Middle frontal gyrus (tissue), 1 donor: ENCODE data around the gene TMEM138.

Experiments
- DNase-seq: peaks from one replicate; pipeline ENCODE4 v3.0.0-alpha.2; 2015; ENCODE audit warnings: low spot score; ENCODE audit errors: extremely low spot score

Gene TMEM138

GRCh38 chr11:61341706-61342105 is 20.5 kb upstream of the TMEM138 start:
- no peak for DNase-seq

GRCh38 chr11:61342207-61342803 is 19.9 kb upstream of the TMEM138 start:
- no peak for DNase-seq

GRCh38 chr11:61343792-61344745 is 18.1 kb upstream of the TMEM138 start:
- no peak for DNase-seq

GRCh38 chr11:61345170-61345610 is 17.0 kb upstream of the TMEM138 start:
- no peak for DNase-seq

GRCh38 chr11:61345954-61346843 is 16.0 kb upstream of the TMEM138 start:
- no peak for DNase-seq

GRCh38 chr11:61347916-61348461 is 14.2 kb upstream of the TMEM138 start:
- DNase-seq = no peak

- no peak for DNase-seq
These were observed 12.9 kb upstream of the TMEM138 start for GRCh38 chr11:61349189-61349751.

- DNase-seq = no peak
These were observed 12.3 kb upstream of the TMEM138 start for GRCh38 chr11:61349916-61350315.

- no peak for DNase-seq
These were observed 11.8 kb upstream of the TMEM138 start for GRCh38 chr11:61350336-61350735.

- no peak for DNase-seq
These were observed 11.4 kb upstream of the TMEM138 start for GRCh38 chr11:61350803-61351202.

- DNase-seq = no peak
These were observed 10.1 kb upstream of the TMEM138 start for GRCh38 chr11:61352038-61352437.

GRCh38 chr11:61353131-61354067 is 8.8 kb upstream of the TMEM138 start:
- DNase-seq = no peak

GRCh38 chr11:61354208-61354607 is 8.0 kb upstream of the TMEM138 start:
- no peak for DNase-seq

- no peak for DNase-seq
These were observed 5.5 kb upstream of the TMEM138 start for GRCh38 chr11:61356706-61357105.

- no peak for DNase-seq
These were observed 4.8 kb upstream of the TMEM138 start for GRCh38 chr11:61357233-61357893.

- DNase-seq = no peak
These were observed 4.3 kb upstream of the TMEM138 start for GRCh38 chr11:61357894-61358239.

- no peak for DNase-seq
These were observed 3.6 kb upstream of the TMEM138 start for GRCh38 chr11:61358566-61358965.

GRCh38 chr11:61359516-61359915 is 2.7 kb upstream of the TMEM138 start:
- no peak for DNase-seq

- DNase-seq = no peak
These were observed 885 bp upstream of the TMEM138 start for GRCh38 chr11:61361237-61361740.
